Renal cortex interstitium (tissue), 11 donors: ENCODE data around the gene YWHAH. TPM values are rescaled to one million over a fixed set of nuclear protein-coding genes. Genes with fewer than 3 reads are reported as not detected.

Experiments used
- DNase-seq, 11 donors: peaks; one replicate each; pipeline ENCODE4 v3.0.0-alpha.2; 2013; ENCODE audit warnings: low read depth in 9 of 11, low spot score in 4 of 11; ENCODE audit errors: extremely low read depth in 1 of 11
- polyA plus RNA-seq, 3 donors: library from polyadenylated mRNA; unstranded; fragments of 120-200 nt; gene quantifications; one replicate each; pipeline ENCODE4 v1.2.1, GENCODE V29; 2013; ENCODE audit not compliant: insufficient read length in 3 of 3

Gene YWHAH
- polyA plus RNA-seq, 3 donors = 92.6 to 140 (median 136) TPM

DNA sequence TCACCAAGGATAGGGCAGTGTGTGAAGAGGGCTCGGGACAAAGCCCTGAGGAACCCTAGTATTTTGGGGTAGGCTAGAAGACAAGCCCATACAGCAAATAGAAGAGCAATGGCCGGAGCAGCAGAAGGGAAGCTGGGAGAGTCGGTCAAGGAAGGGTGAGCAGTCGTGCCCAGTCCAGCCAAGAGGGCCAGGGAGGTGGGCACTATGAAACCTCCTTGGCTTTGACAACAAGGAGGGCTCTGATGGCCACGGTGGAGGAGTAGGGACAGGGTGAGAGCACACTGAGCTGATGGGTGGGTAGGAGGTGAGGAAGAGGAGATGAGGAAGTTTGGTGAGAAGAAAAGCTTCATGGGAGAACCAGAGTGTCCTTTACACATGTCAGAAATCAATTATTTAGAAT lies 2.2 kb upstream of the YWHAH start:
- DNase-seq = no peak

DNA sequence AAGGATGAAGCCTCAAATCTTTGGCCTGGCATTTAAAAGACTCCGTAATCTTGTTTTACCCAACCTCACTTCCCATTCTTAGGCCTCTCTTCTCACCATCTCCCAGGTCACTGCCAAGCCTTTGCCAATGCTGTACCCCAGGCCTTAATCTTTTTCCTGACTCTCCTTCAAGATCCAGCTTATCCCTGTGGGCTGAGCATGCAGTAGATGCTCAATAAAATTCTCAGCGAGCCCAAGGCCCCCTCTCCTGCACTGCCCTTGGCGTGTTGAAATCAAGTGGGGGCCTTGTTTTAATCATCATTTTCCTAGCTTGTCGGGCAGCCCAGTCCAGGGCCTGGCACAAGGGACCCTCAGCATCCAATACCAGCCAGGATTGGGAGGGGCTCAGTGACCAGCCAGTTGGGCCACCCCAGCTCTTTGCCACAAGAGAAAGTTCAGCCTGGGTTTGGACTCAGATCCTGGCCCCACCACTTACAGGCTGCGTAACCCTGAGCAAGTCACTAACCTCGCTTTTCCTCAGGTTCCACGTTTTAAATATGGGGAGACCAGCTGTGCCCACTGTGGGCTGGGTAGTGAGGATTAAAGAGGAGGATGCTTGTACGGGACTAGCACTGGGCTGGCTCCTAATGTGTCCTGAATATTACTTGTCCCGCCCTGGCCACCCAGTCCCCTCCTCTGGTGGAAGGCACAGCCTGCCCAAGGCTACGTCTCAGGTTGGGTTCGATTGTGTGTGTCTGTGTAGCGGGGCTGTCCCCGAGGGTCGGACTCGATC lies 943 bp upstream of the YWHAH start:
- DNase-seq = no peak

DNA sequence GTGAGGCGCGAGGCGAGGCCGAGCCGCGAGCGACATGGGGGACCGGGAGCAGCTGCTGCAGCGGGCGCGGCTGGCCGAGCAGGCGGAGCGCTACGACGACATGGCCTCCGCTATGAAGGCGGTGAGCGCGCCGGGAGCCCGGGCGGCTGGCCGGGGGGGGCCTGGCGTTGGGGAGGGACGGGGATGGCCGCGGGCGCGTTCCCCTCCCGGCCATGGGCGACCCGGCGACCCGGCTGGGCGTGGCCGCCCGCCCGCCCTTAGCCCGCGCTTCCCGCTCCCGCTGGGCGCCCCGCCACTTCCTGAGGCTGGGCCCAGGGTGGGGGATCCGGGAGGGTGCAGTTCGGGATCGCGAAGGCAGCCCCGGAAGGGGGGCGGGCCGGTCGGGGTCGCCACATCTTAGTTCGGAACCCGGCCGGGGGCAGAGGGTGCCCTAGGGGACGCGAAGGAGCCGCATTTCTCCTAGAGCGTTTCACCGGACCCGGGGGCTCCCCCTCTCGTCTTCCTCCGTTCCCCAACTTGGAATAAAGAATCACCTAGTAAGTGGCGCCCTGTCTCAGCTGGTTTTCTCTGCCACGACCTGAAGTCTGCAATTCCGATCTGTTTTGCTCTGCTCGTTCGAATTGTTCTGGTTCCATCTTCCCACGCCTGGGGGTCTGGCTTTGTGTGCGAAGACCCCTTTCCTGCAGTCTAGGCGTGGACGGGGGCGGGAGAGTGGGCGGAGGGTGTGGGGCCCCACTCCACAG lies 536 bp downstream of the YWHAH start:
- DNase-seq = peak in 1 of 11 donors; percentile 39

DNA sequence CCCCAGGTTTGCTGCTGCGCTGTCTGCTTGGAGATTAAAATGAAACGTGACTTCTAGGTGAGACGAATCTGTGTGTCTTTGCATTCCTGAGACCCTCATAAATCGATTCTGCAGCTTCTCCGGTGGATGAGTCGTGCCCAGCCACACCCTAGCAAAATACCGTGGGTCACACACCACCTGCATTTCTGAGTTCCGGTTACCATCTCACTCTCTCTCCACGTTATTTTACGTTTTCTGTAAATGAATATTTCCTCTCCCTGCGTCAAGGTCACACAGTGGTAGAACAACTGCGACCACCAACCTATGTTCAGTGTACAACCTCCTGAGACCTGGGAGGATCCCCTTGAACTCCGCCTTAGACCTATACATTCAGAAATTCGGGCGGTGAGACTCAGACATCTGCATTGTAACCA lies 1.1 kb downstream of the YWHAH start:
- DNase-seq = no peak

DNA sequence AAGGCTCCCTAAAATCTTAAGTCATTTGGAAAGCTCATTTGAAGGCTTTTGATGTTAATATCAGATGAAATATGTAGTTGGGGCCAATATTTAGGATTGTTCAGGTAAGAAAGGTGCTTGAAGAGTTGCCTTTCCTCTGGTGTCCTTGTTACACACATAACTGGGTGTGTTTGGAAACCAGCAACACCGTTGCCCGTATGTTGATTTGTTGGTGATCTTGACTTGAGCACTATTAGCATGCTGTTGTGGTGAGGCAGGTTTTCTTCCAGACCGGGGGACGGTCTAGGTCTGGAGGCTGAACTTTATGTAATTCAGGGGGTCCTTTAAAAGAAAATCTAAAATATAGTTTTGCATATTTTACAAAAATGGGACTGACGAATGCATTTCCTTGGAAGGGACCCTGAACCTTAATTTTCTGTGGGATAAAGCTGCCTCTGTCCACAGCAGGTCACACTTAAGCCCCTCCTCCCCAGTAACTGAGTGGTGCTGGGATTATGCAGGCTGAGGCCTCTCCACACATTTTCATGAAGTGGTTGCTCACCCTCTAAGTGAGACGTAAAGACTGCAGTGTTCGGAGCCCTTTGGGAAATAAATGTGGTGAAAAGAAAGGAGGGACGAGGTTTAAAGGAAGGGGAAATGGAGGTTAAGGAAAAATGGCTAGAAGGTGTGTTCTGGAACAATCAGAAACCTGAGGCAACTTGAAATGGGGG lies 1.8 kb downstream of the YWHAH start:
- no peak for DNase-seq

DNA sequence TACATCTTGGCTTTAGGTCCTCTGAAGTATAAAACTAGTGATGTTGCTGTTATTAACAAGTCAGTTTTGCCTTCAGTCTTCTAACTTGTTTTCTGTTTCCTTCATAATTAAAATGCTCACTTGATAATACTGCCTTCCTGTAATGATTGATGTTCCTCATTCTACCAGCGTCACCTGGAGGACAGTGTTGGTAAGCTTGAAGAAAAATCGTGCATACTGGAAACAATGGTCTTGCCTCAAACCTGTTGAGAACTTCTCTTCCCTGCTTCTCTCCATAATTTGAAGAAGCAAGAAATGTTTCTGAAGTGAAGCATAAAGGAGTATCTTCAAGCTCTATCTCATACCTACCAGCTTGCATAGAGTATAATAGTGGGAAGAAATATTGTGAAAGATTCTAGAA lies 3.0 kb downstream of the YWHAH start:
- no peak for DNase-seq

DNA sequence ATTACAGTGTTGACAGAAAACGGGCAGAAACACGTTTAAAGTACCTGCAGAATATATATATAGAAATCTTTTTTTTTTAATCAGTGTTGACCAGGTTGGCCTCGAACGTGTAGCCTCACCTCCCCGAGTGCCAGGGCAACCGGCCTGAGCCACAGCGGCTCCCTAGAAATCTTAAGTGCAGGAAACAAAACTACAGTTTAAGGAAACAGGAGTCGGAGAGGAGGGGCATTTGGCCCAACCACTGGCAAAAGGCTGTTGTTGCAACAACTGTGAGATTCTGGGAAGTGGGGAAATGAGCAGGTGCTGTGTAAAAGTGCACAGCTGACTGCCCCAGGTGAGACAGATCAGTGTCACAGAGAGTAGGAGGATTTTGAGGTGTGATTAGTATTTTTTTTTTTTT lies 3.7 kb downstream of the YWHAH start:
- DNase-seq = no peak

DNA sequence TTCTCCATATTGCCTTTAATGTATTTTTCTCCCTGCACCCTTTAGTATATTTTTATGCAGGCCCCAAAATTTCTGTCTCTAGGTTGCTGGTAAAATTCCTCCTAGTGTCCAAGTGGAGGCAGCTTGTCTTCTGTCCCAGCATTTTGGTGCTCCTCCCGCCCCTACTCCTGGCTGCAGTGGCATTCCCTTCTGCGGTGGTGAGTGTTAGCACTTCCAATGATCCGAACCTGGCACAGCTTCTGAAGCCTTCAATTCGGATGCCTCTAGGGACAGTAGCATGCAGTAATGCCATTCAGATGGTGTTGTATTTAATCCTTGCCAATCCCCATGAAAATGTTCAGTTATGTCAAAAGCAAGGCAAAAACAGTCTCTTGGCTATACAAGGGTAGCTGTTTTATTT lies 5.9 kb downstream of the YWHAH start:
- DNase-seq = no peak

DNA sequence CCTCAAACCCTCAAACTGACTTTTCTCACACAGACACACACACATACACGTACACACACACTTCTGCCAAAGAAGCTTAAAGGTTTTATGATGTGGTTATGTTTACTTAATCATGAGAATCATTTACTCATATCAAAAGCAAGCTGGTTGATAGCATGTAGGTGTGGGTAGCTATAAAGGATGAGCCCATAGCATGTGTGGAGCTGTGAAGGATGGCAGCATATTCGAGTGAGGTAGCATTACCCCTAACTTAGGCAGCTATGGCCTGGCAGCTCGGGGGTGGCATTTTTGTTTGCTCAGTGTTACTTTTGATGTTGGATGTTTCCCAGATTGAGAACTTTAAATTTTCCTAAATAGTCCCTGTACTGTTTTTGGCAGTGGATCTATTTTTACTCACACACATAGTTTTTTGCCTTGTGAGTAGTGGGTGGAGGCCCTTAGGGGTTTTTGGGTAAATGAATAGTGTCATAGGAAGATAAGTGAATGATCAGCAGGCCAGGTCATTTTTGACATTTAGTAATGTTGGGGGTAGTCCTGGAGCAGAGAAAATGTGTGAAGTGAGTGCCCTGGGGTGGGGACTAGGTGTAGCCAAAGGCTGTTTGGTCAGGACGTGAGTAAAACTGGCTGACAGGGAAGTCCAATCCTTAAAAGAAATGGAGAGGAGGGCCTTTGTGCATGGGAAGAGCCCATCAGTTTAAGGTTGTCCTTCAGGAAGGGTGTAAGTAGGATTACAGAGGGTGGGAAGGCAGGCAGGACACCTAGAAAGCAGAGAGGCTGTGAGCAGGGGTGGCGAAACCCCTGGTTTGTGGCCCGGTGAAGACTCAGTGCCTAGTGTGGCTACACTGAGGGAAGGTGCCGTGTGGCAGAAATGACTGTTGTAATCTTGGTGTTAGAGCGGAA lies 7.1 kb downstream of the YWHAH start:
- DNase-seq = no peak

DNA sequence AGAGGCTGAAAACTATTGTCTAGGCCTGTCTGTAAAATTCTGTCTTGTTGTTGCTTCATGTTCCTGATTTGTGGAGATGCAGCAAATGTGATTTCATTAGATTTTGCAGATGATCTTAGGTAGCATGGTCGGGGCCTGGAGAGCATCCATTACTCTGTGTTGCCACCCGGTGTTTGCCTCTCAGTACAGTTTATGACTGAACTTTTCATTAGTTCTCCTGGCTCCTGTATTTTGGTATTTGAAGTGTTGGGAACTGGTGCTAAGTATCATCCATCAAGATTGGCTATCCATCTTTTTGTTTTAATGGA lies 7.7 kb downstream of the YWHAH start:
- DNase-seq = no peak

DNA sequence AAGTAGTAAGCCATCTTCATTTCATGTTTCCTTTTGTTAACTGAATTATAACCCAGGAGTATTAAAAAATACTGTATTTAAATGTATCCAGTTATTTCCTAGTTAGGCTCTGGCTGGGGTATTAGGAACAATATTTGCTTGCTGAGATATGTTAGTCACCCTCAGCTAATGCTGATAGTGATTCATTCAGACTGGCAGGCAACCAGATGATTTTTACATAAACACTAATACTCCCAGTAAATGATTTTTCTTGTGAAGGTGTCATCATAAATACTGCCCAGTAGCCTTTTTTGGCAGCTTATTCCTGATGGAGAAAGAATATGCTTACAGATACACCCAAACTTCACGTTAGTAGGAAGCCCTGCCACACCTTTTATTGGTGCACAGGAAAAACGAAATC lies 8.1 kb downstream of the YWHAH start:
- DNase-seq = no peak

DNA sequence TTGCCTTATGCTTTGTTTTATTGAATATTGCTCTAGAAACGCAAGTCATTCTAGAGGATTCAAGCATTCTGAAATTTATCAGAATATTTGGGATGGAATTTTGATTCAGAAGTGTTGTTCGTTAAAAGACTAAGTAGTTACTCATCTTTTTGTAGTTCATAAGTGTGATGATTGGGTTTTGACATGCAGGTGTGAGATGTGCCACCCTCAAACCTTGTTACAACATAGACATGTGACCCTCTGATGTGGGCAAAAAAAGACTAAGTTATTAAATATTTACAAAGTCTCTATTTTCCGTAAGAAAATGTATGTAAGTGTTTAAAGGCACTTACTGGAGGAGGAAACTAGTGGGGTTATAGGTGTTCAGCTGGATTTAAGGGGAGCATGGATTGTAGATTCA lies 8.9 kb downstream of the YWHAH start:
- no peak for DNase-seq

DNA sequence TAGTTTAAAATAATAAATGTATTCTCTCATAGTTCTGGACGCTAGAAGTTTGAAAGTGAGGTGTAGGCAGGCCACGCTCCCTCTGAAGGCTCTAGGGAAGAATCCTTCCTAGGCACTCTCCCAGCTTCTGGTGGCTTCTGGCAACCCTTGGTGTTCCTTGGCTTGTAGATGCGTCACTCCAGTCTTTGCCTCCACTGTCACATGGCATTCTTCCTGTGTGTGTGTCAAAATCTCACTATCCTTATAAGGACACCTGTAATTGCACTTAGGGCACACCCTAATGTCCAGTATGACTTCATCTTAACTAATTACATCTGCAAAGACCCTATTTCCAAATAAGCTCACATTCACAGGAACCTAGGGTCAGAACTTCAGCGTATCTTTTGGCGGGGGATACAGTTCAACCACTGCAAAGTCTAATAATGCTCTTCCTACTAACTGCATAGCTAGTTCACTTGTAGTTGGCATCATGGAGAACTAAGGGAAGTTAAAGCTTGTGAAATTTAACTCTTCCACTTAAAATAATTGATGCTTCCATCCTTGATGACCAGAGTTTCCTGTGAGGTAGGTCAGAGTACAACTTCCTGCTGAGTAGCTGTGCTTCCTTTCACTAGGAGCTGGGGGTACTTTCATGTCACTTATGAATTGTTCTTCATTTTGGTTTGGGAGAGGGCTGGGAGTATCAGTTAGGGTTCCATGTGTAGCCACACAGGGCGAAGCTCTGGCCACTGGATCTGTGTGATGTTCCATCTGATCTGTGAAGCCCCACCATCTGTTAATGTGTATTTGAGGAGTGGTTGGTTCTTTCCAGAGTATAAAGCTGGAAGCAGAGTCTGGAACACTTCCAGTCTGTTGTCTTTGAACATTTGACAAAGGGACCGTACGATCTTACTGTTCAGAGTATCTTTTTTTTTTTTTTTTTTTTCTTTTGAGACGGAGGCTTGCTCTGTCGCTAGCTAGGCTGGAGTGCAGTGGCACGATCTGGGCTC lies 10.5 kb downstream of the YWHAH start:
- no peak for DNase-seq

DNA sequence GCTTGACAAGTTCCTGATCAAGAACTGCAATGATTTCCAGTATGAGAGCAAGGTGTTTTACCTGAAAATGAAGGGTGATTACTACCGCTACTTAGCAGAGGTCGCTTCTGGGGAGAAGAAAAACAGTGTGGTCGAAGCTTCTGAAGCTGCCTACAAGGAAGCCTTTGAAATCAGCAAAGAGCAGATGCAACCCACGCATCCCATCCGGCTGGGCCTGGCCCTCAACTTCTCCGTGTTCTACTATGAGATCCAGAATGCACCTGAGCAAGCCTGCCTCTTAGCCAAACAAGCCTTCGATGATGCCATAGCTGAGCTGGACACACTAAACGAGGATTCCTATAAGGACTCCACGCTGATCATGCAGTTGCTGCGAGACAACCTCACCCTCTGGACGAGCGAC lies 12.0 kb downstream of the YWHAH start:
- no peak for DNase-seq

DNA sequence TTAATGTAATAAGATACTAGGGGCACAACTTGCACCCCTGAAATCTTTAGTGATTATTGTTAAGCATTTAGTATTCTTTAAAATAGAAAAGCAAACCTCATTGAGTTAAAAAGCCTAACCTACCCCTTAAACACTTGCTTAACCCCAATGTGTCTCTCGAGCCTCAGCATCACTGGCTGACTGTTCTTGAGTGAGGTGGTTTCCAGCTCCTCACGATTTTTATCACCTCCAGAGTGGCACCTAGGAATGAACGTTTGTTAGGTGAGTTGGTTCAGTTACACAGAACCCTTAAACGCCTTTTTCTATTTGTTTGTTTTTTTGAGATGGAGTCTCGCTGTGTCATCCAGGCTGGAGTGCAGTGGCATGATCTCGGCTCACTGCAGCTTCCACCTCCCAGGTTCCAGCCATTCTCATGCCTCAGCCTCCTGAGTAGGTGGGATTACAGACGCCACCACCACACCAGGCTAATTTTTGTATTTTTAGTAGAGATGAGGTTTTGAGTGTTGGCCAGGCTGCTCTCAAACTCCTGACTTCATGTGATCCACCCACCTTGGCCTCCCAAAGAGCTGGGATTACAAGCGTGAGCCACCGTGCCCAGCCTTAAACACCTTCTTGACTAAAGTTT lies 13.7 kb downstream of the YWHAH start:
- no peak for DNase-seq

DNA sequence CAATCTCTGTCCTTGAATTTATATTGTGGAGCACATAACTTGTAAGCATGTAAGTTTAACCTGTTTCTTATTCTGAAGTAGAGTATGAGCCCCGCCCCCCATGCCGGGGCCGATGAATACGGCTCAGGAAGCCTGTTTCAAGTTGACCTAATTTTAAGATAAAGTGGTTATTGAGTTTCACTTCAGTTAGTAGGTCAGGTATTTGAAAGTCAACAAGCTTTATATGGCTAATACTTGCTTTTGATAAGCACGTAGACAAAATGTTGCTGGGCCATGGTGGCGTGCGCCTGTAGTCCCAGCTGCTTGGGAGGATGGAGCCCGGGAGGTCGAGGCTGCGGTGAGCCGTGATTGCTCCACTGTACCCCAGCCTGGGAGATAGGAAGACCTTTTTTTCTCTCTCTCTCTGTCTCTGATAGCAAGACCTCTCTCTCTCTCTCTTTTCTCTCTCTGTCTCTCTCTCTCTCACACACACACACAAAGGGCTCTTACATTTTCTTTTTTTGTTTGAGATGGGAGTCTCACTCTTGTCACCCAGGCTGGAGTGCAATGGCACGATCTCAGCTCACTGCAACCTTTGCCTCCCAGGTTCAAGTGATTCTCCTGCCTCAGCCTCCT lies 14.4 kb downstream of the YWHAH start:
- DNase-seq = no peak

DNA sequence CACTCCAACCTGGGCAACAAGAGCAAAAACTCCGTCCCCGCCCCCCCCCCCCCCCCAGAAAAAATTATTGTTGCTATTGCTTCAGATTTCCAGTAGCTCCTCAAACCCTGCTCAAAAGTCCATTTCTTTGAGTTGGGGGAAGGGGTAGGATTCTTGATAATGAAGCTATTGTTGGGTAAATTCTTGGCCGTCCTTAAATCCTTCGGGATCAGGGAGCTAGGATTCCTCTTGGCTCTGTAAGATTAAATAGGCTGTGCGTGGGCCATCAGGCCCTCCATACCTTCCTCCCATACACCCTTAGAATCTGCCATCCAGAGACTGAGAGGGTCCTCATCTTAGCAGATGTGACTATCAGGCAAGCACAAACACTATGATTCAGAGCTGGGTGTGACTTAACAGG lies 16.4 kb downstream of the YWHAH start:
- no peak for DNase-seq
